SK-N-SH (cell line): Measurements from ENCODE around the gene PLSCR3. TPM values are rescaled to one million over a fixed set of nuclear protein-coding genes. Genes with fewer than 3 reads are reported as not detected.

Source experiments
- CTCF ChIA-PET: fragments of 300-600, 350-600 bp; formaldehyde crosslinking; extraction: SDS; loops from one replicate; lab custom pipeline; 2021; lab: Yijun Ruan, JAX
- POLR2A ChIA-PET: fragments of 350-600 bp; sonication (Branson Sonifier 250); formaldehyde crosslinking; extraction: SDS; loops from one replicate; lab custom pipeline; 2020; ENCODE audit warnings: antibody characterized with exemption, inconsistent platforms; lab: Yijun Ruan, JAX
- DNase-seq: peaks from one replicate; pipeline ENCODE4 v3.0.0; 2012
- H2AFZ ChIP-seq: fragments of 200-600 bp; sonication (generic); 2 replicates; pipeline ENCODE4 v1.8.1; 2016; ENCODE audit warnings: antibody characterized with exemption, mild to moderate bottlenecking, low read depth
- H3F3A ChIP-seq: fragments of 200-600 bp; sonication (generic); replicated peaks from 2 replicates; pipeline ENCODE3; 2016; ENCODE audit warnings: antibody characterized with exemption, mild to moderate bottlenecking; ENCODE audit not compliant: insufficient read depth
- H3K27ac ChIP-seq, 2 experiments: fragments of 200-500 bp in 1 of 2; fragments of 200-600 bp in 1 of 2; sonication (Bioruptor generic) in 1 of 2; sonication (generic), shearing (Covaris generic) in 1 of 2; 2 replicates each; pipeline versions ENCODE4 v1.5.1 to v1.6.1; 2014 to 2016; ENCODE audit warnings: low read depth in 2 of 2, inconsistent platforms in 1 of 2, low read length in 1 of 2, mild to moderate bottlenecking in 1 of 2, mixed read lengths in 1 of 2
- H3K27me3 ChIP-seq: fragments of 200-600 bp; sonication (generic), shearing (Covaris generic); 2 replicates; pipeline ENCODE4 v1.6.1; 2016; ENCODE audit warnings: mixed run types; ENCODE audit not compliant: insufficient read depth
- H3K36me3 ChIP-seq, 2 experiments: fragments of 200-500 bp in 1 of 2; fragments of 200-600 bp in 1 of 2; sonication (Bioruptor generic) in 1 of 2; sonication (generic) in 1 of 2; replicated peaks in 1 of 2; 2 replicates each; pipeline versions ENCODE3 to v1.5.1; 2014 to 2016; ENCODE audit warnings: low read length in 1 of 2, mild to moderate bottlenecking in 1 of 2; ENCODE audit not compliant: insufficient read depth in 2 of 2, control insufficient read depth in 1 of 2
- H3K4me1 ChIP-seq, 2 experiments: fragments of 200-500 bp in 1 of 2; fragments of 200-600 bp in 1 of 2; sonication (Bioruptor generic) in 1 of 2; sonication (generic), shearing (Covaris generic) in 1 of 2; 2 replicates each; pipeline versions ENCODE4 v1.5.1 to v1.6.1; 2014 to 2016; ENCODE audit warnings: low read depth in 1 of 2, low read length in 1 of 2, mixed run types in 1 of 2; ENCODE audit not compliant: insufficient read depth in 2 of 2, control insufficient read depth in 1 of 2
- H3K4me2 ChIP-seq: fragments of 200-600 bp; sonication (generic), shearing (Covaris generic); 2 replicates; pipeline ENCODE4 v1.6.1; 2017; ENCODE audit warnings: mixed run types
- H3K4me3 ChIP-seq, 2 experiments: fragments of 200-500 bp in 1 of 2; fragments of 200-600 bp in 1 of 2; sonication (Bioruptor generic) in 1 of 2; sonication (generic), shearing (Covaris generic) in 1 of 2; 2 replicates each; pipeline versions ENCODE4 v1.5.1 to v1.8.1; 2014 to 2016; ENCODE audit warnings: low read depth in 2 of 2, inconsistent platforms in 1 of 2, low read length in 1 of 2, mild to moderate bottlenecking in 1 of 2, mixed read lengths in 1 of 2, moderate library complexity in 1 of 2
- H3K79me2 ChIP-seq: fragments of 200-600 bp; sonication (generic); 2 replicates; pipeline ENCODE4 v1.8.1; 2017; ENCODE audit warnings: mild to moderate bottlenecking; ENCODE audit not compliant: insufficient read depth
- H3K9ac ChIP-seq: fragments of 200-600 bp; sonication (generic); 2 replicates; pipeline ENCODE4 v1.6.1; 2017; ENCODE audit warnings: mixed run types
- H3K9me2 ChIP-seq: fragments of 200-600 bp; sonication (generic); 2 replicates; pipeline ENCODE4 v1.6.1; 2017; ENCODE audit warnings: mixed run types
- H3K9me3 ChIP-seq: fragments of 200-600 bp; sonication (generic); 2 replicates; pipeline ENCODE4 v1.6.1; 2017; ENCODE audit warnings: mixed run types, mild to moderate bottlenecking, moderate library complexity
- H4K20me1 ChIP-seq: fragments of 200-600 bp; sonication (generic); 2 replicates; pipeline ENCODE4 v1.6.1; 2017; ENCODE audit warnings: mild to moderate bottlenecking, mixed run types; ENCODE audit not compliant: insufficient read depth
- CHD2 ChIP-seq: fragments of 150-350 bp; IDR thresholded peaks from 2 replicates; pipeline ENCODE4 v1.6.1; 2018; ENCODE audit warnings: low read length; ENCODE audit not compliant: partially characterized antibody
- CTCF ChIP-seq: fragments of 200-600 bp; sonication (generic); IDR thresholded peaks from 2 replicates; pipeline ENCODE4 v1.6.1; 2017; ENCODE audit warnings: antibody characterized with exemption, mild to moderate bottlenecking, moderate library complexity
- ELF1 ChIP-seq: IDR thresholded peaks from 2 replicates; pipeline ENCODE4 v1.4.0; 2012
- EP300 ChIP-seq, 2 experiments: IDR thresholded peaks; 2 replicates each; pipeline versions ENCODE4 v1.4.0 to v1.6.1; 2012; ENCODE audit warnings: borderline replicate concordance in 1 of 2, low read depth in 1 of 2, low read length in 1 of 2
- EZH2phosphoT487 ChIP-seq: fragments of 200-600 bp; sonication (generic); IDR thresholded peaks from 2 replicates; pipeline ENCODE4 v1.6.1; 2017; ENCODE audit warnings: low read depth, mixed run types, mild to moderate bottlenecking, antibody characterized with exemption, moderate library complexity, borderline replicate concordance
- FOXM1 ChIP-seq: IDR thresholded peaks from 2 replicates; pipeline ENCODE4 v1.4.0; 2012; ENCODE audit warnings: low read depth, mild to moderate bottlenecking
- GABPA ChIP-seq: IDR thresholded peaks from 2 replicates; pipeline ENCODE4 v1.4.0; 2012; ENCODE audit warnings: low read depth, mild to moderate bottlenecking
- GATA2 ChIP-seq: sonication (generic); formaldehyde crosslinking; IDR thresholded peaks from 2 replicates; pipeline ENCODE4 v1.5.0; 2020; ENCODE audit warnings: mild to moderate bottlenecking, missing genetic modification reagents
- IRF3 ChIP-seq: fragments of 150-350 bp; IDR thresholded peaks from 2 replicates; pipeline ENCODE4 v1.6.1; 2016; ENCODE audit warnings: mild to moderate bottlenecking, low read depth, low read length
- MXI1 ChIP-seq: IDR thresholded peaks from 2 replicates; pipeline ENCODE4 v1.6.1; 2012; ENCODE audit warnings: mild to moderate bottlenecking, low read depth, low read length, improper control_type of control experiment
- NFIC ChIP-seq: IDR thresholded peaks from 2 replicates; pipeline ENCODE4 v1.4.0; 2012; ENCODE audit warnings: borderline replicate concordance
- NRF1 ChIP-seq: IDR thresholded peaks from 2 replicates; pipeline ENCODE4 v1.6.1; 2012; ENCODE audit warnings: low read depth, mild to moderate bottlenecking, low read length
- POLR2AphosphoS5 ChIP-seq: IDR thresholded peaks from 2 replicates; pipeline ENCODE4 v1.6.1; 2012; ENCODE audit warnings: low read depth, low read length
- RCOR1 ChIP-seq: fragments of 150-350 bp; IDR thresholded peaks from 2 replicates; pipeline ENCODE4 v1.6.1; 2017; ENCODE audit warnings: antibody characterized with exemption, low read length
- RXRA ChIP-seq: IDR thresholded peaks from 2 replicates; pipeline ENCODE4 v1.4.0; 2012; ENCODE audit warnings: low read depth, mild to moderate bottlenecking, borderline replicate concordance
- SMC3 ChIP-seq: IDR thresholded peaks from 2 replicates; pipeline ENCODE4 v1.6.1; 2012; ENCODE audit warnings: low read depth, low read length, improper control_type of control experiment
- TCF12 ChIP-seq: IDR thresholded peaks from 2 replicates; pipeline ENCODE4 v1.4.0; 2012
- TEAD4 ChIP-seq: IDR thresholded peaks from 2 replicates; pipeline ENCODE4 v1.4.0; 2012; ENCODE audit warnings: mild to moderate bottlenecking, borderline replicate concordance; ENCODE audit not compliant: insufficient read depth
- YY1 ChIP-seq: IDR thresholded peaks from 2 replicates; pipeline ENCODE4 v1.4.0; 2012; ENCODE audit warnings: low read depth, mild to moderate bottlenecking
- WGBS: methylation state at CpG from one replicate; pipeline ENCODE4 v1.1.6; 2017; ENCODE audit warnings: low lambda C conversion rate; 5-methylcytosine and 5-hydroxymethylcytosine counted together
- polyA plus RNA-seq, 3 experiments: library from polyadenylated mRNA; depleted of rRNA; stranded (reverse); fragments of >200 nt; gene quantifications; 2 replicates each; pipeline ENCODE4 v1.2.3, GENCODE V29; 2012
- TF ChIP-seq, protein P1 (sequence below): IDR thresholded peaks from 2 replicates; pipeline ENCODE4 v1.4.0; 2012; ENCODE audit warnings: low read depth, borderline replicate concordance
- TF ChIP-seq, protein P2 (sequence below): IDR thresholded peaks from 2 replicates; pipeline ENCODE4 v1.4.0; 2012; ENCODE audit warnings: low read depth, borderline replicate concordance
- TF ChIP-seq, protein P3 (sequence below): IDR thresholded peaks from 2 replicates; pipeline ENCODE4; 2012
- TF ChIP-seq, protein P4 (sequence below): IDR thresholded peaks from 2 replicates; pipeline ENCODE4 v1.4.0; 2012; ENCODE audit warnings: low read depth
- TF ChIP-seq, protein P5 (sequence below): fragments of 150-350 bp; IDR thresholded peaks from 2 replicates; pipeline ENCODE4 v1.6.1; 2017; ENCODE audit warnings: antibody characterized with exemption, low read length, low read depth, borderline replicate concordance

Gene PLSCR3
- polyA plus RNA-seq, 1 of the 3 experiments (the other 2 are of a cell fraction) = 95.0 TPM

DNA sequence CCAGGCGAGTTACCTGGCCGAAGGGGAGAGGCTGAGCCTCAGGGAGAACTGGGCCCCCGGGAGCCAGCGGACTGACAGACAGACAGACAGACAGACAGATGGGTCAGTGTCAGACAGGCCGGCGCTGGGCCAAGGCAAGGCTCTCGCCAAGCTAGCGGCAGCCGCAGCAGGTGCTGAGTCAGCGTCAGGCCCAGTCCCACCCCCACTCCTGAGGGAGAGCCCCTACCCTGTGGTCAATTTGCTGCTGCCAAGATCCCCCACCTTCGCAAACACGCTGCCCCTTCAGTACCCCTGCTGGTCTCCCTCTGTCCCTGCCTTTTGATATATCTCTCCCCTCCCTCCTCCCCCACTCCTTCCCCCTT, 46.5 kb upstream of the PLSCR3 start:
- Histone ChIP-seq H2AFZ (no peak overlapping the region), H3K4me3 (peak overlapping the region; percentile 67 to 70), H3K9me3 (no peaks in the 10 kb centered on the region), H3K36me3 (peaks cover 0 to 4% of the 10 kb centered on the region in 2 experiments), H3K9me2 (no peaks in the 10 kb centered on the region), H3F3A (peaks cover 18% of the 10 kb centered on the region), H4K20me1 (no peaks in the 10 kb centered on the region), H3K4me1 (peaks cover 7 to 32% of the 10 kb centered on the region in 2 experiments; a peak in 2 of 4 replicates), H3K79me2 (peaks cover 7% of the 10 kb centered on the region; the same call in 1 of the 2 replicates), H3K27me3 (no peaks in the 10 kb centered on the region), H3K9ac (peak overlapping the region; percentile 61), H3K27ac (peak overlapping the region in 1 of 2 experiments; percentile 97; a peak in 2 of 4 replicates), H3K4me2 (peak overlapping the region; percentile 95)
- WGBS = 22% methylated on average over 7 of the region's 12 CpGs
- ChIA-PET CTCF (interaction anchor here (0.7 to 1.6 kb wide), 6 partner anchors 26 to 120 kb away, joined by 3 to 11 read pairs (median 4); no protein-coding TSS in a partner anchor), POLR2A (interaction anchor here (0.7 to 3.3 kb wide), 10 partner anchors 9 to 767 kb away, joined by 3 to 19 read pairs (median 4); partner anchors contain the start of genes NEURL4, POLR2A, TMEM256 and ZBTB4)
- peak; percentile 72 for DNase-seq
- TF ChIP-seq NRF1 = no peak
- no peak for TF ChIP-seq IRF3
- peak; percentile 3; the same call in 1 of the 2 replicates for TF ChIP-seq TCF12
- no peak for TF ChIP-seq FOXM1
- no peak for TF ChIP-seq POLR2AphosphoS5
- TF ChIP-seq, protein P1, sequence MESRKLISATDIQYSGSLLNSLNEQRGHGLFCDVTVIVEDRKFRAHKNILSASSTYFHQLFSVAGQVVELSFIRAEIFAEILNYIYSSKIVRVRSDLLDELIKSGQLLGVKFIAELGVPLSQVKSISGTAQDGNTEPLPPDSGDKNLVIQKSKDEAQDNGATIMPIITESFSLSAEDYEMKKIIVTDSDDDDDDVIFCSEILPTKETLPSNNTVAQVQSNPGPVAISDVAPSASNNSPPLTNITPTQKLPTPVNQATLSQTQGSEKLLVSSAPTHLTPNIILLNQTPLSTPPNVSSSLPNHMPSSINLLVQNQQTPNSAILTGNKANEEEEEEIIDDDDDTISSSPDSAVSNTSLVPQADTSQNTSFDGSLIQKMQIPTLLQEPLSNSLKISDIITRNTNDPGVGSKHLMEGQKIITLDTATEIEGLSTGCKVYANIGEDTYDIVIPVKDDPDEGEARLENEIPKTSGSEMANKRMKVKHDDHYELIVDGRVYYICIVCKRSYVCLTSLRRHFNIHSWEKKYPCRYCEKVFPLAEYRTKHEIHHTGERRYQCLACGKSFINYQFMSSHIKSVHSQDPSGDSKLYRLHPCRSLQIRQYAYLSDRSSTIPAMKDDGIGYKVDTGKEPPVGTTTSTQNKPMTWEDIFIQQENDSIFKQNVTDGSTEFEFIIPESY = no peak
- TF ChIP-seq, protein P2, sequence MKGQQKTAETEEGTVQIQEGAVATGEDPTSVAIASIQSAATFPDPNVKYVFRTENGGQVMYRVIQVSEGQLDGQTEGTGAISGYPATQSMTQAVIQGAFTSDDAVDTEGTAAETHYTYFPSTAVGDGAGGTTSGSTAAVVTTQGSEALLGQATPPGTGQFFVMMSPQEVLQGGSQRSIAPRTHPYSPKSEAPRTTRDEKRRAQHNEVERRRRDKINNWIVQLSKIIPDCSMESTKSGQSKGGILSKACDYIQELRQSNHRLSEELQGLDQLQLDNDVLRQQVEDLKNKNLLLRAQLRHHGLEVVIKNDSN = no peak
- TF ChIP-seq TEAD4 = no peak
- TF ChIP-seq EP300 (IDR thresholded peaks at IDR 0.05; ENCODE audit: borderline replicate concordance in 1 of 2, low read depth in 1 of 2, low read length in 1 of 2) = no peak
- TF ChIP-seq RCOR1 = no peak
- TF ChIP-seq ELF1 = no peak
- TF ChIP-seq EZH2phosphoT487 = no peak
- TF ChIP-seq GATA2 = no peak
- no peak for TF ChIP-seq YY1
- TF ChIP-seq NFIC = peak; percentile 60
- TF ChIP-seq CHD2 = no peak
- peak; percentile 12; the same call in 1 of the 2 replicates for TF ChIP-seq CTCF
- TF ChIP-seq, protein P3, sequence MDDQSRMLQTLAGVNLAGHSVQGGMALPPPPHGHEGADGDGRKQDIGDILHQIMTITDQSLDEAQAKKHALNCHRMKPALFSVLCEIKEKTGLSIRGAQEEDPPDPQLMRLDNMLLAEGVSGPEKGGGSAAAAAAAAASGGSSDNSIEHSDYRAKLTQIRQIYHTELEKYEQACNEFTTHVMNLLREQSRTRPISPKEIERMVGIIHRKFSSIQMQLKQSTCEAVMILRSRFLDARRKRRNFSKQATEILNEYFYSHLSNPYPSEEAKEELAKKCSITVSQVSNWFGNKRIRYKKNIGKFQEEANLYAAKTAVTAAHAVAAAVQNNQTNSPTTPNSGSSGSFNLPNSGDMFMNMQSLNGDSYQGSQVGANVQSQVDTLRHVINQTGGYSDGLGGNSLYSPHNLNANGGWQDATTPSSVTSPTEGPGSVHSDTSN = peak; percentile 93
- peak; percentile 59; the same call in 1 of the 2 replicates for TF ChIP-seq MXI1
- TF ChIP-seq, protein P4, sequence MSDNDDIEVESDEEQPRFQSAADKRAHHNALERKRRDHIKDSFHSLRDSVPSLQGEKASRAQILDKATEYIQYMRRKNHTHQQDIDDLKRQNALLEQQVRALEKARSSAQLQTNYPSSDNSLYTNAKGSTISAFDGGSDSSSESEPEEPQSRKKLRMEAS = 0 out of 2 replicates have a peak, but pooled peaks have one; percentile 6
- no peak for TF ChIP-seq RXRA
- TF ChIP-seq, protein P5, sequence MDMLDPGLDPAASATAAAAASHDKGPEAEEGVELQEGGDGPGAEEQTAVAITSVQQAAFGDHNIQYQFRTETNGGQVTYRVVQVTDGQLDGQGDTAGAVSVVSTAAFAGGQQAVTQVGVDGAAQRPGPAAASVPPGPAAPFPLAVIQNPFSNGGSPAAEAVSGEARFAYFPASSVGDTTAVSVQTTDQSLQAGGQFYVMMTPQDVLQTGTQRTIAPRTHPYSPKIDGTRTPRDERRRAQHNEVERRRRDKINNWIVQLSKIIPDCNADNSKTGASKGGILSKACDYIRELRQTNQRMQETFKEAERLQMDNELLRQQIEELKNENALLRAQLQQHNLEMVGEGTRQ = no peak
- TF ChIP-seq GABPA = no peak
- TF ChIP-seq SMC3 = no peak
